NB4 (cell line): ENCODE measurements around the gene CCR5AS.

Experiments used
- CTCF ChIP-seq: IDR thresholded peaks from one replicate; pipeline ENCODE4 v1.5.1; 2012; ENCODE audit warnings: low read depth, low read length
- POLR2A ChIP-seq: IDR thresholded peaks from 2 replicates; pipeline ENCODE4 v1.6.1; 2011; ENCODE audit warnings: mild to moderate bottlenecking; ENCODE audit not compliant: insufficient read length; ENCODE audit errors: extremely low read depth

DNA sequence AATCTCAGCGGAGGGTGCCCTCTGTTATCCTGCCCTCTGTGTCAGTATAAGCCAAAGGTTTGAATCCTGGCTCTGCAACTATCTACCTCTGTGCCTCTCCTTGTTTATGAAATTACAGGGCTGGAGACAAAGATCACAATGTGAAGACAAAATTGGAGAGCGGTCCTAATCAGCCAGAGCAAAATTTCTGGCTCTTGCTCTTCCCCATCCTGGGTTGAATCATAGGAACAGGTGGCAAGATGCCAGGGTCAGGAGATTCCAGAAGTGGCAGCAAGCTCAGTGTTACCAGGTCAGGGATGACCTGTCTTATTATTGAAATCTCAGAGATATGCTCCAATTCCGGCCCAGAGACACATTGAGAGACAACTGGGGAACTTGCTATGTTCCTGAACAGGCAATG, 55.2 kb downstream of the CCR5AS start:
- no peak for TF ChIP-seq CTCF
- no peak for TF ChIP-seq POLR2A
